HG02852 (cell line): ENCODE results near the gene AKAP13.
"Not testable (repeated sequence)": the region's sequence is repeated elsewhere in the genome, so short reads cannot be mapped to it uniquely, and the experiment has no call there.

Source experiments
- ATAC-seq: cut with Tn5 transposase; IDR thresholded peaks from one replicate; pipeline ENCODE4 v1.9.1; 2021; ENCODE audit warnings: mild to moderate bottlenecking, moderate library complexity; ENCODE audit not compliant: unreplicated experiment

AKAP13 gene

GRCh38 chr15:85347264-85348047 lies 32.9 kb upstream of the AKAP13 start:
- ATAC-seq: not testable (repeated sequence)

GRCh38 chr15:85348048-85348766 lies 32.2 kb upstream of the AKAP13 start:
- not testable (repeated sequence) for ATAC-seq

GRCh38 chr15:85349062-85349461 lies 31.3 kb upstream of the AKAP13 start:
- ATAC-seq: not testable (repeated sequence)

GRCh38 chr15:85350395-85350794 lies 30.0 kb upstream of the AKAP13 start:
- no peak for ATAC-seq

GRCh38 chr15:85351501-85351900 lies 28.9 kb upstream of the AKAP13 start:
- ATAC-seq: not testable (repeated sequence)

- ATAC-seq: no peak
These were observed 28.4 kb upstream of the AKAP13 start for GRCh38 chr15:85351965-85352364.

- no peak for ATAC-seq
These were observed 26.9 kb upstream of the AKAP13 start for GRCh38 chr15:85353516-85353915.

- no peak for ATAC-seq
These were observed 25.9 kb upstream of the AKAP13 start for GRCh38 chr15:85354461-85354860.

GRCh38 chr15:85354948-85355347 lies 25.5 kb upstream of the AKAP13 start:
- ATAC-seq: no peak

- ATAC-seq: no peak
These were observed 24.1 kb upstream of the AKAP13 start for GRCh38 chr15:85356276-85356675.

- peak; percentile 89 for ATAC-seq
These were observed 19.1 kb upstream of the AKAP13 start for GRCh38 chr15:85361323-85361722.

- ATAC-seq: no peak
These were observed 17.8 kb upstream of the AKAP13 start for GRCh38 chr15:85362436-85363081.

- no peak for ATAC-seq
These were observed 14.4 kb upstream of the AKAP13 start for GRCh38 chr15:85365980-85366379.

GRCh38 chr15:85367741-85368140 lies 12.7 kb upstream of the AKAP13 start:
- no peak for ATAC-seq

GRCh38 chr15:85374831-85375230 lies 5.6 kb upstream of the AKAP13 start:
- no peak for ATAC-seq

GRCh38 chr15:85377269-85377668 lies 3.1 kb upstream of the AKAP13 start:
- ATAC-seq: no peak

- ATAC-seq: no peak
These were observed 2.4 kb upstream of the AKAP13 start for GRCh38 chr15:85377986-85378385.

- no peak for ATAC-seq
These were observed 836 bp upstream of the AKAP13 start for GRCh38 chr15:85379403-85380131.

GRCh38 chr15:85380812-85381642 lies 624 bp downstream of the AKAP13 start:
- peak; percentile 39 for ATAC-seq
